A549 treated with ZK216348 at 1 μM for 4 hours (cell line): ENCODE data around the gene HMBS. TPM values are rescaled to one million over a fixed set of nuclear protein-coding genes. Genes with fewer than 3 reads are reported as not detected.

Experiments
- total RNA-seq: library from RNA; stranded (reverse); fragments of 200-300 nt; extraction: Qiagen RNA extraction; gene quantifications from 5 replicates; pipeline ENCODE4 v1.2.3, GENCODE V29; 2022; ENCODE audit warnings: low read depth

HMBS gene
- total RNA-seq = 40.5 to 49.7 TPM (median 47.6 TPM) in 5 replicates

DNA sequence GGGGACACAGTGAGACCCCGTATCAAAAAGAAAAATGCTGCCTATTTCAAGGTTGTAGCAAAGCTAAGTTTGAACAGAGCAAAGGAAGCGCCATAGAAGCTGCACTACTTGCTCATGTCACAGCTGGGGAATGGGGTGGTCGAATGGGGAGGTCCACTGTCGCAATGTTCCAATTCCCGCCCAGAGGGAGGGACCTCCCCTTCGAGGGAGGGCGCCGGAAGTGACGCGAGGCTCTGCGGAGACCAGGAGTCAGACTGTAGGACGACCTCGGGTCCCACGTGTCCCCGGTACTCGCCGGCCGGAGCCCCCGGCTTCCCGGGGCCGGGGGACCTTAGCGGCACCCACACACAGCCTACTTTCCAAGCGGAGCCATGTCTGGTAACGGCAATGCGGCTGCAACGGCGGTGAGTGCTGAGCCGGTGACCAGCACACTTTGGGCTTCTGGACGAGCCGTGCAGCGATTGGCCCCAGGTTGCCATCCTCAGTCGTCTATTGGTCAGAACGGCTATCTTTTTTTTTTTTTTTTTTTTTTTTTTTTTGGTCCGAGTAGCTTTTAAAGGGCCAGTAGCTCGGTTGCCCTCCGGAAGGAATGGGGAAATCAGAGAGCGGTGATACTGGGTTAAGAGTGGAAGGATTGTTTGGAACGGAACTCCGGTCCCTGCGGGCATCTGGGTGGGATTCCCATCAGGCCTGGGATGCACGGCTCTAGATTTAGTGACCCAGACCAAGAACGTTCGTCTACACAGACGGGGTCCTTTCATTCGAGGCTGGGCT lies at the start of gene HMBS:
TSS of gene HMBS (plus strand) at position 219 of the 774 bp plus-strand sequence. CDS start at position 372, 153 bp downstream.

GRCh38 chr11:119057000-119057769 lies 27.5 kb upstream of the HMBS start, which contains the start of gene HYOU1:
TSS of gene HYOU1 (minus strand) at chr11:119057205. CDS start at chr11:119056160, 1,045 bp downstream.

DNA sequence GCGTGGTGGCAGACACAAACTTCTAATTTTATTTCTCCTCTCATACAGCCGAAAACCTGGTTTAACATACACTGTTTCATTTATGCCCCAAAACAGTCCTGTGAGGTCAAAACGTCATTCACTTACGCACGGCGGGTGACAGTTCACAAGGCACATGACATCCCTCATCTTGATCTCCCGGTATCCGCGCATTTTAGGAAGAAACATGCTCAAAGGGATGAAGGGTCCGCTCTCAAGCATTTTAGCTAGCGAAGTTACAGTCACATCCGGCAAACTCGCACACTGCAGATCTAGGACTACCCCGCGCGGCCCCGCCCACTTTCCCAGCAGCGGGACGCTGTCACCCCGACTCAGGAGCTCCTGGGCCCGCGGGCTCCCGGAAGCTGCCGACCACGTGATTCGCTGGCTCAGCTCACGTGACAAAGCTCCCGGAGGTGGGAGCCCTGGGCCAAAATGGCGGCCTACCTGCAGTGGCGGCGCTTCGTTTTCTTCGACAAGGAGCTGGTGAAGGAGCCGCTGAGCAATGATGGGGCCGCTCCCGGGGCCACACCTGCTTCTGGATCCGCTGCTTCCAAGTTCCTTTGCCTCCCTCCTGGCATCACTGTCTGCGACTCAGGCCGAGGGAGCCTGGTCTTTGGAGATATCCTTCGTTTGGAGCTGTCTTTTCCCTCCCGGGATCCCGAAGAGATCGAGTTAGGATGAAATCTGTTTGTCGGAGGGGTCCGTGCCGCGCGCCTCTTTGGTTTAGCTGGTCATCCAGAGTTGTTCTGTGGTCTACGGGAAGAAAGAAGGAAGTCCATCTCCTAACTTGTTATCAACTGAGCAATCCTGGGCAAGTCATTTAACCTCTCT lies 17.1 kb upstream of the HMBS start, which contains the start of gene VPS11:
TSS of gene VPS11 (plus strand) at position 448 of the 852 bp plus-strand sequence. CDS start at position 454, 6 bp downstream.

GRCh38 chr11:119101759-119102423 lies 17.2 kb downstream of the HMBS start, which contains the start of gene DPAGT1:
TSS of gene DPAGT1 (minus strand) at chr11:119101853. CDS start at chr11:119101655, 198 bp downstream.

DNA sequence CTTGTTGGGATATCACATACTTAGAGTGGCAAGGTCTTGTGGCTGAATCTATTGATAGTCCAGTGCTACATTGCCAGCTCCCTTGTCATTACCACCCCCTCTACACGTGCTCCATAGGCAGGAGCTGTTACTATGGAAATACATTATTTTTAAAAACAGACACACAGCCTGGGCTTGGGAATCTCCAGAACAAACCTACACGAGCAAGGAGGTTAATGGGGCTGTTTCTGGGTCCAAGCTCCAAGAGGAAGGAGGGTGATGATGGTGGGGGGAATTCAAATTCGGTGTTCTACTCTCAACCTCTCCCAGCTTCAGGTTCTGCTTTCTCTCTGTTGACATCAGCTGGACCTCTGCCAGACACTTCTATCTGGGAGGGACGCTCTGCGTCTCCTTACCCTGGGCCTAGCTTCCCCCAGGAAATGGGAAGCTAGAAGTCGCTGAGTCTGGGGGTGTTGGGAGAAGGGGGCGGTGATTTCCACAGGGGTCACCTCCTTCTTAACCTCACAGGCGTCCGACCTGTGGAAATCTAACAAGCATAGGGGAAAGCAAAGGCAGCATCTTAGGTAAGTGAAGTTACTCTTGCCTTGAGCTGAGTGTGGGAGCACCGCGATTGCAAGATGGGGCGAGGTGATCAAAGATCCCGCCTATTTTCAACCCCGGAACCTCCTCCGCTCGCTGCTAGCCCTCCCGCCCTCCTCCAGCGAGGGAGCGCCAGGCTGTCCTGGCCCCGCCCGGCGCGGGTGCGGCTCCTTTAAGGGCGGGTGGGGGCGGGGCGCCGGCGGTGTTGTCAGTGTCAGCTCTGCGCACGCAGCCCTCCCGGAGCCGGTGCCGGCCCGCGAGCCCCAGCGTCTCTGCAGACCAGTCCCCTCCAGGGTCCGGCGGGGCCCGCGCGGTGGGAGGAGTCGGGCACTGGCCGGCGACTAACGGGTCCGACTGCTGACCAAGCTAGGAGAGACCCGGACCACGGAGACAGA lies 22.2 kb downstream of the HMBS start, which contains the start of gene C2CD2L:
TSS of gene C2CD2L (plus strand) at position 781 of the 974 bp plus-strand sequence. CDS start 398 bp downstream, outside the sequence.

GRCh38 chr11:119121008-119121810 lies 36.5 kb downstream of the HMBS start, which contains the start of gene HINFP:
TSS of gene HINFP (plus strand) at chr11:119121580. CDS start at chr11:119126945, 5,365 bp downstream.

Other genes starting within 250 kb of the HMBS start
- 0.02 to 0.15 TPM (median 0.09 TPM) in 5 replicates for gene CXCR5, start 201.0 kb upstream of the HMBS start, total RNA-seq
- gene BCL9L, start 159.0 kb upstream of the HMBS start, total RNA-seq = 63.1 to 252 TPM (median 184 TPM) in 5 replicates
- 0.37 to 1.5 TPM (median 0.67 TPM) in 5 replicates for gene UPK2, start 128.6 kb upstream of the HMBS start, total RNA-seq
- gene FOXR1, start 113.1 kb upstream of the HMBS start, total RNA-seq = not detected in 5 replicates
- 11.1 to 20.6 TPM (median 13.1 TPM) in 5 replicates for gene CENATAC, start 86.7 kb upstream of the HMBS start, total RNA-seq
- 691 to 1,512 TPM (median 820 TPM) in 5 replicates for gene RPS25, start 66.5 kb upstream of the HMBS start, total RNA-seq
- gene TRAPPC4, start 66.1 kb upstream of the HMBS start, total RNA-seq = 50.7 to 64.1 TPM (median 59.1 TPM) in 5 replicates
- 7.9 to 11.6 TPM (median 10.8 TPM) in 5 replicates for gene SLC37A4, start 54.0 kb upstream of the HMBS start, total RNA-seq
- gene HYOU1, start 27.7 kb upstream of the HMBS start, total RNA-seq = 34.1 to 54.5 TPM (median 50.5 TPM) in 5 replicates
- gene VPS11, start 17.1 kb upstream of the HMBS start, total RNA-seq = 9.8 to 15.1 TPM (median 13.4 TPM) in 5 replicates
- 37.5 to 45.6 TPM (median 44.9 TPM) in 5 replicates for gene DPAGT1, start 17.0 kb downstream of the HMBS start, total RNA-seq
- 3.6 to 6.6 TPM (median 6.5 TPM) in 5 replicates for gene C2CD2L, start 22.5 kb downstream of the HMBS start, total RNA-seq
- gene HINFP, start 36.7 kb downstream of the HMBS start, total RNA-seq = 7.5 to 11.2 TPM (median 9.5 TPM) in 5 replicates
- gene ABCG4, start 64.2 kb downstream of the HMBS start, total RNA-seq = 0.11 to 0.45 TPM (median 0.33 TPM) in 5 replicates
- gene NLRX1, start 83.8 kb downstream of the HMBS start, total RNA-seq = 5.9 to 12.5 TPM (median 10.7 TPM) in 5 replicates
- gene NHERF4, start 100.6 kb downstream of the HMBS start, total RNA-seq = 0.15 to 0.16 TPM in 2 of 5 replicates, not detected in the others
- gene CBL, start 121.5 kb downstream of the HMBS start, total RNA-seq = 5.1 to 10.3 TPM (median 8.4 TPM) in 5 replicates
- 7.2 to 12.6 TPM (median 11.3 TPM) in 5 replicates for gene MCAM, start 232.2 kb downstream of the HMBS start, total RNA-seq
- 24.5 to 40.8 TPM (median 39.0 TPM) in 5 replicates for gene RNF26, start 249.6 kb downstream of the HMBS start, total RNA-seq